Neuronal stem cell (in vitro differentiated cells): Measurements from ENCODE around the gene ARHGAP31.

Experiments
- DNase-seq: peaks from one replicate; pipeline ENCODE4 v3.0.0-alpha.2; 2013; ENCODE audit warnings: low spot score
- H2AFZ ChIP-seq: one replicate; pipeline ENCODE4 v1.6.1; 2013; ENCODE audit warnings: mild to moderate bottlenecking, low read length, inconsistent platforms
- H2AK5ac ChIP-seq: 2 replicates; pipeline ENCODE4 v1.6.1; 2013; ENCODE audit warnings: low read depth, mild to moderate bottlenecking, inconsistent platforms, low read length, moderate library complexity, mixed read lengths
- H2BK120ac ChIP-seq: 2 replicates; pipeline ENCODE4 v1.6.1; 2013; ENCODE audit warnings: low read depth, mild to moderate bottlenecking, inconsistent platforms, low read length, moderate library complexity, mixed read lengths
- H2BK12ac ChIP-seq: one replicate; pipeline ENCODE4 v1.6.1; 2013; ENCODE audit warnings: low read length, inconsistent platforms
- H2BK15ac ChIP-seq: 2 replicates; pipeline ENCODE4 v1.6.1; 2013; ENCODE audit warnings: mild to moderate bottlenecking, low read length, inconsistent platforms, mixed read lengths
- H2BK5ac ChIP-seq: one replicate; pipeline ENCODE4 v1.6.1; 2013; ENCODE audit warnings: inconsistent platforms, mild to moderate bottlenecking, low read length, moderate library complexity
- H3K14ac ChIP-seq: one replicate; pipeline ENCODE4 v1.6.1; 2013; ENCODE audit warnings: low read length, inconsistent platforms
- H3K18ac ChIP-seq: 2 replicates; pipeline ENCODE4 v1.6.1; 2013; ENCODE audit warnings: low read length, inconsistent platforms
- H3K23ac ChIP-seq: 2 replicates; pipeline ENCODE4 v1.6.1; 2013; ENCODE audit warnings: low read depth, mild to moderate bottlenecking, mixed read lengths, low read length, inconsistent platforms; ENCODE audit not compliant: poor library complexity
- H3K27ac ChIP-seq: replicated peaks from 3 replicates; pipeline ENCODE4 v1.5.1; 2013; ENCODE audit warnings: low read length, inconsistent platforms
- H3K27me3 ChIP-seq, 3 experiments: 2 replicates each; pipeline ENCODE4 v1.6.1; 2013; ENCODE audit warnings: low read length in 3 of 3, mild to moderate bottlenecking in 2 of 3, inconsistent platforms in 1 of 3, low read depth in 1 of 3, mixed read lengths in 1 of 3, moderate library complexity in 1 of 3; ENCODE audit not compliant: control insufficient read depth in 3 of 3, insufficient read depth in 3 of 3
- H3K36me3 ChIP-seq, 2 donors: replicated peaks in 1 of 2; 2 replicates each; pipeline ENCODE4 v1.6.1; 2013; ENCODE audit warnings: low read length in 2 of 2; ENCODE audit not compliant: control insufficient read depth in 2 of 2, insufficient read depth in 2 of 2
- H3K4ac ChIP-seq: 2 replicates; pipeline ENCODE4 v1.6.1; 2013; ENCODE audit warnings: inconsistent platforms, mild to moderate bottlenecking, low read length, moderate library complexity
- H3K4me1 ChIP-seq, 2 donors: 1 replicate in 1 of 2; 2 replicates in 1 of 2; pipeline ENCODE4 v1.6.1; 2013; ENCODE audit warnings: low read length in 2 of 2, low read depth in 1 of 2; ENCODE audit not compliant: control insufficient read depth in 2 of 2, insufficient read depth in 1 of 2
- H3K4me2 ChIP-seq: one replicate; pipeline ENCODE4 v1.6.1; 2013; ENCODE audit warnings: mild to moderate bottlenecking, low read length, inconsistent platforms; ENCODE audit not compliant: insufficient read depth, poor library complexity, severe bottlenecking
- H3K4me3 ChIP-seq, 2 donors: 2 replicates each; pipeline ENCODE4 v1.5.1; 2013; ENCODE audit warnings: low read length in 2 of 2, mild to moderate bottlenecking in 2 of 2, inconsistent platforms in 1 of 2, moderate library complexity in 1 of 2
- H3K79me1 ChIP-seq: one replicate; pipeline ENCODE4 v1.6.1; 2013; ENCODE audit warnings: low read depth, mild to moderate bottlenecking, inconsistent platforms, low read length, moderate library complexity
- H3K9ac ChIP-seq: one replicate; pipeline ENCODE4 v1.6.1; 2013; ENCODE audit warnings: mild to moderate bottlenecking, low read depth, low read length, inconsistent platforms; ENCODE audit not compliant: poor library complexity
- H3K9me3 ChIP-seq, 2 donors: replicated peaks in 1 of 2; 2 replicates each; pipeline versions ENCODE3 to v1.6.1; 2013; ENCODE audit warnings: low read length in 2 of 2, mild to moderate bottlenecking in 2 of 2, inconsistent platforms in 1 of 2, low read depth in 1 of 2, mixed read lengths in 1 of 2, moderate library complexity in 1 of 2; ENCODE audit not compliant: control insufficient read depth in 2 of 2, insufficient read depth in 1 of 2
- H4K8ac ChIP-seq: one replicate; pipeline ENCODE4 v1.6.1; 2013; ENCODE audit warnings: low read depth, mild to moderate bottlenecking, inconsistent platforms, low read length, moderate library complexity
- H4K91ac ChIP-seq: one replicate; pipeline ENCODE4 v1.6.1; 2013; ENCODE audit warnings: low read length, low read depth, mild to moderate bottlenecking, inconsistent platforms; ENCODE audit not compliant: poor library complexity
- WGBS, 2 donors: extraction: QIAGEN DNeasy Blood & Tissue Kit; methylation state at CpG; one replicate each; pipeline ENCODE4 v1.1.7; 2013; ENCODE audit warnings: missing lambda C conversion rate in 2 of 2, mixed read lengths in 1 of 2; ENCODE audit not compliant: insufficient read length in 2 of 2, insufficient replicate concordance in 1 of 2; ENCODE audit errors: extremely low coverage in 2 of 2; 5-methylcytosine and 5-hydroxymethylcytosine counted together

The ARHGAP31 gene

DNA sequence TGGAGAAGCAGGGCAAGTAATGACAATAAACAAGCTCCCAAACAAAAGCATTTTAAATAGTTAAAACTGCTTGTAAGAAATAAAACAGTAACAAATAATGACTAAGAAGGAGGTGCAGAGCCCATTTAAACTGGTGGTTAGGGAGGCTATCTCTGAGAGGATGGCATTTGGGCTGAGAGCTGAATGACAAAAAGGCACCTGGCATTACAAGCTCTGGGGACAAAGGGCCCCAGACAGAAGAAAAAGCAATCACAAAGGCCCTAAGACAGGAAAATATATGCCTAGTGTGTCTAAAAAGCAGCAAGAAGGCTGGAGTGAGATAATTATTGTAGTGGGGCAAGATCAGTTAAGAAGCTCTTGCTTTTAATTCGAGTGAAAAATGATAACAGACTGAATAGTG, 159.6 kb downstream of the ARHGAP31 start:
- Histone ChIP-seq H3K9me3 (no peaks in the 10 kb centered on the region), H4K8ac (no peak overlapping the region), H3K9ac (no peak overlapping the region), H3K79me1 (peaks cover 2% of the 10 kb centered on the region), H4K91ac (no peak overlapping the region), H3K27me3 (no peaks in the 10 kb centered on the region), H2BK120ac (no peak overlapping the region), H3K4me2 (no peak overlapping the region), H2AFZ (no peak overlapping the region), H3K18ac (no peak overlapping the region), H3K4me1 (no peaks in the 10 kb centered on the region), H2BK5ac (no peak overlapping the region), H3K4ac (no peak overlapping the region), H3K27ac (no peak overlapping the region), H3K14ac (no peak overlapping the region), H3K4me3 (no peak overlapping the region), H2AK5ac (no peak overlapping the region), H2BK15ac (no peak overlapping the region), H3K23ac (no peak overlapping the region), H3K36me3 (peaks cover 12 to 99% of the 10 kb centered on the region in 2 donors), H2BK12ac (no peak overlapping the region)
- WGBS, 2 donors = no CpG with 5 or more reads among the region's 1 CpG
- no peak for DNase-seq

- WGBS, 2 donors = no CpG with 5 or more reads among the region's 1 CpG
- H3K14ac ChIP-seq = no peak overlapping the region
- H3K4me1 ChIP-seq = no peaks in the 10 kb centered on the region
Observed at GRCh38 chr3:119456469-119456868, 162.3 kb downstream of the ARHGAP31 start.

DNA sequence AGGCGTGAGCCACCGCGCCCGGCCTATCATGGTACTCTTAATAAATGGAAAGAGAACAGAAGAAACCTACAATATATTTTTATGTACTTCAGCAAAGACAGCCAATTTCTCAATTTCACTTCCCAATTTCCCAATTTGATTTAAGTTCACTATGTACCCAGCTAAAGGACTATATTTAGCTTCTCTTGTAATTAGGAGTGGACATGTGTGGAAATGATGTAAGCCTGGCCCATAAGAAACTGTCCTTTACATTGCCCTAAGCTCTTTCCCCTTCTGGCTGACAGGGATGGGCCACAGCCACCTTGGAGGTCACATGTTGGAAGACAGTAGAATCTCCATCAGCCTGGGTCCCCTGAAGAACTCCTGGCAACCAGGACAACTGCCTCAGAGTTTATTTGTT, 163.1 kb downstream of the ARHGAP31 start:
- Histone ChIP-seq H4K91ac (no peak overlapping the region), H3K4me1 (peaks cover 1 to 5% of the 10 kb centered on the region in 2 donors), H3K27me3 (no peaks in the 10 kb centered on the region), H2BK120ac (no peak overlapping the region), H2AFZ (no peak overlapping the region), H3K4ac (no peak overlapping the region), H3K4me2 (no peak overlapping the region), H3K36me3 (peaks cover 25 to 100% of the 10 kb centered on the region in 2 donors), H4K8ac (no peak overlapping the region), H3K14ac (no peak overlapping the region), H3K9me3 (no peaks in the 10 kb centered on the region), H2BK15ac (no peak overlapping the region), H3K4me3 (no peak overlapping the region), H3K23ac (no peak overlapping the region), H3K9ac (no peak overlapping the region), H2BK5ac (no peak overlapping the region), H2AK5ac (no peak overlapping the region), H3K79me1 (peaks cover 4% of the 10 kb centered on the region), H3K18ac (no peak overlapping the region), H2BK12ac (no peak overlapping the region), H3K27ac (no peak overlapping the region)
- no peak for DNase-seq
- WGBS, 2 donors = no CpG with 5 or more reads among the region's 4 CpGs

More at GRCh38 chr3:119456469-119456868, 162.3 kb downstream of the ARHGAP31 start:
- Histone ChIP-seq H3K18ac (no peak overlapping the region), H2BK5ac (no peak overlapping the region), H2BK12ac (no peak overlapping the region), H3K79me1 (peaks cover 2% of the 10 kb centered on the region), H3K4me3 (no peak overlapping the region), H3K4ac (no peak overlapping the region), H2BK120ac (no peak overlapping the region), H2BK15ac (no peak overlapping the region), H3K27me3 (no peaks in the 10 kb centered on the region), H4K91ac (no peak overlapping the region), H3K27ac (no peak overlapping the region), H2AFZ (no peak overlapping the region), H3K9ac (no peak overlapping the region), H2AK5ac (no peak overlapping the region), H3K4me2 (no peak overlapping the region), H3K23ac (no peak overlapping the region), H4K8ac (no peak overlapping the region), H3K36me3 (peaks cover 23 to 99% of the 10 kb centered on the region in 2 donors), H3K9me3 (no peaks in the 10 kb centered on the region)
- DNase-seq = no peak

- H4K8ac ChIP-seq = no peak within 1 kb of the TSS
- peak within 1 kb of the TSS; percentile 34 for H2BK15ac ChIP-seq
- H3K9me3 ChIP-seq = no peaks in the 10 kb centered on the region
- no peaks in the 10 kb centered on the region for H3K27me3 ChIP-seq
- peak within 1 kb of the TSS; percentile 17 for H3K27ac ChIP-seq
- peak within 1 kb of the TSS; percentile 91 for H3K9ac ChIP-seq
- peak; percentile 97 for DNase-seq
- peak within 1 kb of the TSS; percentile 2 for H3K23ac ChIP-seq
- no peak within 1 kb of the TSS for H4K91ac ChIP-seq
- no peak within 1 kb of the TSS for H2BK120ac ChIP-seq
- peaks cover 13 to 38% of the 10 kb centered on the region in 2 donors for H3K36me3 ChIP-seq
- H3K4me1 ChIP-seq = peaks cover 5 to 11% of the 10 kb centered on the region in 2 donors
- peak within 1 kb of the TSS; percentile 96 for H2AK5ac ChIP-seq
- no peak within 1 kb of the TSS for H3K4ac ChIP-seq
- no CpG with 5 or more reads among the region's 51 CpGs for WGBS, 2 donors
- H3K4me2 ChIP-seq = peak within 1 kb of the TSS; percentile 81
- H3K79me1 ChIP-seq = peaks cover 5% of the 10 kb centered on the region
- peak within 1 kb of the TSS; percentile 78 to 91 for H3K4me3 ChIP-seq
- H3K18ac ChIP-seq = peak within 1 kb of the TSS; percentile 68
- H2BK12ac ChIP-seq = no peak within 1 kb of the TSS
- peak within 1 kb of the TSS; percentile 95 for H2BK5ac ChIP-seq
- peak within 1 kb of the TSS; percentile 91 for H2AFZ ChIP-seq
- H3K14ac ChIP-seq = no peak within 1 kb of the TSS
Observed at GRCh38 chr3:119463171-119464169, 169.3 kb downstream of the ARHGAP31 start, which contains the start of gene TMEM39A. Gene TMEM39A, minus strand, starts transcription at chr3:119463615. Its CDS starts 1,541 bp downstream, at chr3:119462074.
